Measurements from ENCODE around the gene LRMDA.

Gene LRMDA

DNA sequence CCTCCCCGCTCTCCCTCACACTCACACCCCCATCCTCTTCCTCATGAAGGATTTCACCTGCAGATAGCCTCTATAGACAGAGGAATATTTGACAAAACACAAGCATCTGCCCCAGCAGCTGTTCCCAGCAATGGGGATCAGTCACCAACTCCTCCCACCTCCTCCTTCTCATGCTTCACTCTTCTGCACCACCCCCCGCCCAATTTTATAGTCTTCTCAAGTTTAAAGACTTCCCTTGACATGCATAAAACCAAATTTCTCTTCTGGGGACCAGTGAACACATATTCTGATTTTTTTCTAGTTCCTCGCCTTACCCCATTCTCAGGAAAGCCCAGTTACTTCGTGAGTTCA is 654.4 kb downstream of the LRMDA start:
- in situ Hi-C loops (cut with MboI; ENCODE audit: low sequenced_read_pairs) = no loop called here

DNA sequence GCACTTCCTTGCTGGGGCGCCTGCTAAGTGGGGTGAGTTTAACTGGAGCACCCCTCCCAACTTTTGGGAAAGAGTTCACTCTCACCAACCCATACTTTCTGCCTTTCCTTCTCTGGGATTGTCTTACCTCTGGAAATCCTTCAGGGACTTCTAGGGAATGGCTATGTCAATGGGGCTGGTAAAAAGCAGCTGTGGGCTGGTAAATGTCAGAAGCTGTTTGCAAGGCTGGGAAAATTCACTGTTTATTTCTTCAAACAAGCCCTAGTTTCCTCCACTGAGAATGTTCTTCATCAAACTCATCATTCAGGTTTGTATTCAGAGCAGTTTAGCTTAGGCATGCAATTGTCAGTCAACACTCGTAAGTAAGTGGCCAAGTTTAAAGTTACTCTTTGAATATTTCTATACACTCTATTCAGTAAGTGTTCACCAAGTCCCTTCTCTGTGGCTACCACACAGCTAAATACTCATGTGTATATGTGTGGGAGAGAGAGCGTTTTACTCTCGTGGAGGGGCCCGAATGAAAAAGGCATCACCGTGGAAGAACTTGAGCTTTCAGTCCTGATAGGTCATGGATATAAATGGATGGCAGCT is 654.8 kb downstream of the LRMDA start:
- in situ Hi-C loops (cut with MboI; ENCODE audit: low sequenced_read_pairs) = no loop called here

DNA sequence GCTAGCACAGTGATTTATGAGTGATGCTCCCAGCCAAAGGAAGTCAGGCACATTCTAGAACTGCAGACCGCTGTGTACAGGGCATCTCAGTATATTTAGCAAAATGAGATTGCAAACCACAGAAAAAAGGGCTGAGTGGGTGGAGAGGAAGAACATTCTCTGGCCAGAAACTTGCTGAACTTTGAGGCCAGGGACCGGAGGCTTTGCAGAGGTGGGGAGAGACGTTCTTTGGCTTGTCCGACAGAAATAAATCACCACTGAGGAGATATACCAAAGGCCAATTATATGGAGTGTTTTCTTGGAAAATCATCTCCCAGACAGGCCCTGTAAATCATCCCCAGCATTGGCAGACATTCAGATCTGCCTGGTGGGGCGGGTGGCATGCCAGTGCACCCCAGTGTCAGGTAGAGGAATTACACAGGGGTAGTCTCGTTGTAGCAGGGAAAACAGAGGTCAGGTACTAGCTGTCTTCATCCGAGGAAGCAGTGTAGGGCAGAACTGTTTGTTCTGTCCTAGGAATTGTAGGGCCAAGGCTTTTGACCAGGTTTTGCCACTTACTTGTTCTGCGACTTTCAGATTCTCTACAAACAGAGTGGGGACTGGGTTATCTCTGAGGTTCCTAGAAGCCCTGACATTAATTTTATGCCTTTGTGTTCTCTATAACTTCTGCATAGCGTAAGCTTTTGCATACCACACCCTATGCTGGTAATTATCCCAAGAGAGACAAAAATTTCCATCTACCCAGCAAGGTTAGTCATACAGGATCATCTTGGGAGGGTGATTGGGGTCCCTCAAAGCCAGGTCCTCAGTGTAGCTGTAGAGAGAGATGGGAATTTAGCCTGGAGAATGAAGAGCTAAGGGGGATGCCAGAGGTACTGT is 655.6 kb downstream of the LRMDA start:
- in situ Hi-C loops (cut with MboI; ENCODE audit: low sequenced_read_pairs) = no loop called here

DNA sequence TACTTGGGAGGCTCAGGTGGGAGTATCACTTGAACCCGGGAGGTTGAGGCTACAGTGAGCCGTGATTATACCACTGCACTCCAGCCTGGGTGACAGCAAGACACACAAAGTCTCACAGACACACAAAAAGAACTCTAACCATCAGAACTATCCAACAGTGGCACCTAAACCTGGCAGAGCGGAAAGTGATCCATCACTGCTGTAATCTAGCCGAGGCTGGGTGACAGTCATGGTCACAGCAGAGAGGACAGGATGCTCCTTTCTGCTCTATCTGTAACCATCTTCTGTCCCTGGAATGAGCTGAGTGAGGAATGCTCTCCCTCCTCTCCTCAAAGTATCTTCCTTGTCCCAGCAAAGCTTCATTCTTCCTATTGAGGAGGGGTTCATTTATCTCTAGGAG is 656.6 kb downstream of the LRMDA start:
- in situ Hi-C loops (cut with MboI; ENCODE audit: low sequenced_read_pairs) = no loop called here

DNA sequence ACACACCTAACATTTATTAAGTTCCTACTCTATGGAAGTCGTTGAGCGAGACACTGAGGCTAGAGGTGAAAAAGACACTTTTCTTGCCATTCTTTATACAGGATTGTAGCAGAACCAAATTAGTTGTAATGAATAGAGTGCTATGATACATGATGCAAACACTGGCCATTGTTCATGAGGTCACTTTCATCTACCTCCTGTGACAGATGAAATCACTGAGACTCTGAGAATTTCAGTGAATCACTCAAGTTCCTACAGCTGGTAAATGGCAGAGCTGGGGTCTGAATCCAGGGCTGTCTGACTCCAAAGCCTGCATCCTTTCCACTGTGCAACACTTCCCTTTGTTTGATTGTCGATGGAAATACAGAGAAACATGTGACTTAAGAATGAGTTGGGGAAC is 657.6 kb downstream of the LRMDA start:
- in situ Hi-C loops (cut with MboI; ENCODE audit: low sequenced_read_pairs) = no loop called here

DNA sequence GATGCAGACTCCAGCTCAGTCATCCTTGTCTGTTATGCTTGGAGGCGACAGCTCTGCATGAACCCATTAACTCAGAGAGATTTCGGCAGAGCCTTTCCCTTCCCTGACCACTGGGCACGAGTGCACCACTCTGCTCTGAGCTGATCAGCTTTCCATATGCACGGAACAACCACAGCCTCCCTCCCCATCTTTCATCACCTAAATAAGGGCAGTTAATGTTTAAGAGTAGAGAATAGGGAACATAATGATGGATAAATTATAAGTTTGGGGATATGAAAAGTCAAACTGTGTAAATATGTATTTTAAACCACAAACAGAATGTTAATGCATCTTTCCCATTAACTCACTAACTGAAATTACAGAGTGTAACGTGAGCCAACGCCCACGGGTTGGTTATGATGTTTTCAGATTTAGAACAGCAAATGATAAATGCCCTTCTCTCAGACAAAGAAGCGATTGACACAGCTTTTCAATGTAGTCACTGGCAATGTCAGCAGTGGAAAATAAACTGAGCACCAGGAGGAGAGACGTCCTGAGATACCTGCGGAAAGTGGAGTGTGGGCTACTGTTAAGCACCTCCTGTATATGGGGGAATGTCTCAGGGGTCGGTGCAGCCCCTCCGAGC is 658.2 kb downstream of the LRMDA start:
- in situ Hi-C loops (cut with MboI; ENCODE audit: low sequenced_read_pairs) = no loop called here

DNA sequence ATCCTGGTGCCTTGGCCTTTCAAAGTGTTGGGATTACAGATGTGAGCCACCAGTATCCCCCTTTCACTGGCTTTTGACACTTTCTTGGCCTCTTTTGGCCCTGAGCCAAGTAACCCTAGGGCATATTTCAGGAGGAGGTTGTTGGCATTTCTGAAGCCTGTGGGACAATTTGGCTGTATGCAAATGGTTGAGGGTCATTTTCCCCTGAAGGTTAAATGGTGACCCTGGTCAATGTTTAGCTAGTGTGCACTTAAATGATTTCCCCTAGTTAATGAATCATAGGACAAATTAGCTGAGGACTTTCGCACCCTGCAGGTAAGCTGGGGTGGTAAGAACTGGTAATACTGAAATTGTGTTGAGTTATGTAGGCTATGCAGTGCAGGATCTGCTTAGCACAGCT is 660.5 kb downstream of the LRMDA start:
- in situ Hi-C loops (cut with MboI; ENCODE audit: low sequenced_read_pairs) = no loop called here

DNA sequence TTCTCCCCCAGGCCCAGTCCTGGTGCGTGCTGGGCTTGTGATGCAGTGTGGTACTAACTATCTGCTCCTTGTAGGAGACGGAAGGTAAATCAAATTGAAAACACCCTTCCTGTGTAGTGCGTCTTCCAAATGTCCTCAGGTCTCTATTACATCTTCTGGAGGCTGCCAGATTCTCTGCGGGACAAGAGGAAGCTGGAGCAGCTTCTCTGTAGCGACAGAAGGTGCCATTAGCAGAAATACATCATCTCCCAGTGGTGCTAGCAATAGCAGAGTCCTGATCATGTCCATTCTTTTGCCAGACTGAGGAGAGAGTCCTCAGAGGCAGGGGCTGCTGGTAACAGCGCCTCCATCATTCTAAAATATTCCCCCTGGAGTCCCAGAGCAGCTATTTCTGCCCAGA is 675.2 kb downstream of the LRMDA start:
- in situ Hi-C loops (cut with MboI; ENCODE audit: low sequenced_read_pairs) = no loop called here

DNA sequence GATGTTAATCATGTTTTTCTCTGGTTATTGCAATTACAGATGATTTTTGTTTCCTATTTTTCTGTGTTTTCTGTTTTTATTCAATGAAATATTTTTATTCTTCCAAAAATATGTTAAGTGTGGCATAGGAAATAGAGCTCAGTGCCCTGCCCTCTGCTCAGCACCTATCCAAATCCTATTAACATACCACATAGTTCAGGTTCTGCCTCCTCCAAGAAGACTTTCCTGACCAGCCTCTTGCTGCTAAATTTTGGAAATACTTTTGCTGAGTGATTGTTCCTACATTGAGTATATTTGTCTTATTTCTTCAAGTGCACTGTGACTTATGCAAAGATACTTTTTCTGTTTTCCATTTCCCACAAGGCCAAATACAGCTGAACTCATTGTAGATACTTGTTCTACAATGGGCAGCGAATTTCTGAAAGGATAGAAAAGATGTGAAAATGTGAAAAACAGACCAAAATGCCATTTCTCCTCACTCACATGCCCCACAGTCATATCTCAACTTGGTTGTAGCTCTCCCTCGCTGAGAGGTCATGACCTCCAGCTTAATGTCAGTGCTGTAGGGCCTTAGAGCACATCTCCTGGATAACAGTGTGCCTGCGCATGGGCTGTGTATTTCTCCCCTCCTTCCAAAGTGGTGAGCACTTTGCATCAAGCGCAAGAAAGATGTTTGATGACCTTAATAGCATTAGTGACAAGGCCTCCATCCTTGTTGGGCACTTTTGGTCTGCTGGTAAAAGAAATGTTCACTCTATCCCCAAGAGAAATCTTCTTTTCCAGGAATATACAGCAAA is 677.3 kb downstream of the LRMDA start:
- in situ Hi-C loops (cut with MboI; ENCODE audit: low sequenced_read_pairs) = no loop called here

DNA sequence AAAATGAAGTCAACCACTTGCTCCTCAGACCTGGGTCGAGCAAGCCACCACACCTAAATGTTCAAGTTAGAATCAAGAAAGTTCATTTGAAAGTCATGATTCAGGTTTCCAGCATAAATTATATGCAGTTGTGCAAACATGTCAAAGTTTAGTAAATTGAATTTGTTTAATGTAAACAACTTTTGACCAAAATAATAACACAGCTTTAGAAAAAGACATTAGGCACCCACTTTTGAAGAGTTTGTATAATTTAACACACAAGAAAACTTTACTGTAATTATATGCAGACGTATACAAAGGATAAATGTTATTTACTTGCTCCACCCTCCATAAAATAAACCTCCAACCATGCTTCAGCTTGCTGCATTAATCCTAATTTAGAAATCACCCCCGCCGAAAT is 680.0 kb downstream of the LRMDA start:
- in situ Hi-C loops (cut with MboI; ENCODE audit: low sequenced_read_pairs) = no loop called here

DNA sequence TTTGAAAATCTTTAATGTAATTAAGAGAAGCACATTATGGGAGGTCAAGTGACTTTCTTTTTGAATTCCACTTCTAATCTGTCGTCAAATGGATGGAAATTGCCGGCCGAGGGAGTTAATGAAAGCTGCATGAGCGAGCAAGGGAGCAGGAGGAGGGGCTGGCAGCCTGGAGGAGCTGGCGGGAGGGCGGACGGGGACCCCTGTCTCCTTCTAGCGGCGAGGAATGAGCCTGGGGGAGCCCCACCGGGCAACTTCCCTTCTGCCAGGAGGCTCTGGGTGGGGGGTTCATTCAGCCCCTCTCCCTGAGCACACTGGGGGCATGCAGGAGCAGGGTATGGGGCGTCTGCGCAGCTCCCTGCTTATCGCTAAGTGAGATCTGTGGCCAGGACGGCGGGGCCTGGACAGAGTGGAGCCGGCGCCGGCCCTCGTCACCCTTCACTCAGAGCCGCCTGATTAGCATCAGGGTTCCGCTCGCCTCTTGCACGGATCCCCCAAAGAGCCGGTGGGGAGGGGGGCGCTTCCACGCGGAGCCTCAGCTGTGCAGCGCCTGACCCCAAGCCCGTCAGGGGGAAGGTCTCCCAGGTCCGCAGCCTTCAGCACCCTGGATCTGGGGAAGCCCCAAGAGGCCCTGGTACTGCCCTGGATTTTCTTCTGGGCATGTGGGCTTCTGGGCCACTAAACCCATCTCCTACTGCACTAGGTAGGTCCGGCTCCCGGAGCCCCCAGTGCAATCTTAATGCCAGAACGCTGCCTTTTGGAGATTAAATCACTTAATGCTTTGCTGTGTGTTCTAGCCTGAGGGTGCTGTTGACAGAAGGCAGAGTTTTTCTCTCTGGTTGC is 680.8 kb downstream of the LRMDA start:
- in situ Hi-C loops (cut with MboI; ENCODE audit: low sequenced_read_pairs) = no loop called here

DNA sequence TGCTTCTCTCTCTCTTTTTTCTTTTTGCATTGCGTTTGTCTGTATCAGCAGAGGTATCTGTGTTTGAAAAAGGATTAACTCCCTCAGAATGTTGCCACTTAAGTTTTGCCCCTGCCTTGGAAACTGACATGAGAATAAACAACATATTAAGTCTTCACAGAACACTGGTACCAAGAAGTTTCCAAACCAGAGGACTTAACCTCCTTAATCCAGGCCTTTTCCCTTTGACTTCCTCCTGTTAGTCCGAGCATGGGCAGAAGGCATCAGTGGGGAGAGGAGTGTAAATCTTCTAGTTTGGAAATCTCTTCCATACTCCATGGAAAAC is 681.4 kb downstream of the LRMDA start:
- in situ Hi-C loops (cut with MboI; ENCODE audit: low sequenced_read_pairs) = no loop called here

DNA sequence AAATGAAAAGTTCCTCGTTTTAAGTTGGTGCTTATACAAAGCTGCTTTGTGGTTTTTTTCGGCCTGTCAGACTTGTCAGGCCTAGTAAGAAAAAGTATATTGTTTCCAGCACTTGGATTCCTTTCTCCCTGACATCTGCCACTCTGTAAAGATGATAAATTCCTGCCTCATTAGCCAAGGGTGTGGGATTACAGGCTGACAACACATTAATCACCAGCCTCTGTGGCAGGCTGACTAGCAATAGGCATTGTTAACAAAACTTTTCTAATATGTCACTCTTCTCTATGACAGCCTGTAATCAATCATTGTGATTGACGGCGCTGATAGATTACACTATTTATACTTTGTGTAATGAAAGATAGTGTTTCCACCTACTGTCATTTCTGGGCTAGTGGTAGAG is 682.5 kb downstream of the LRMDA start:
- in situ Hi-C loops (cut with MboI; ENCODE audit: low sequenced_read_pairs) = no loop called here

DNA sequence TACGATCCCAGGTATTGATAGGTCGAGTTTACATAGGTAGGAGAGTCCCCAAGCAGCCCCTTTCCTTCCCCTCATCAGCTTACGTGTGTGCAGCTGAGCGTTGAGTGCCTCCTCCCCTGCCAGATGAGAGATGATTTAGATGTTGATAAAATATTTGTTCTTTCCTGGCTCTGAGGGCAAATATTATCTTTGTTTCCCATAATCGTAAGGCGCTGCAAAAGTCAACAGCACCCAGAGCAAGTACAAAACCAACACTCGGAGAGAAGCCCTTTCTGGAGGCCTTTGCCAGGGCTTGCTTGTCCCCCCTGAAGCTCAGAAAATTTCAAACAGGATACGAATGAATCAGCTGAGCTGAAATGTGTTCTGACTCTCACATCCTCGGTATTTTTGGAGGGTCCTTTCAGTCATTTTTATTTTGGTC is 683.2 kb downstream of the LRMDA start:
- in situ Hi-C loops (cut with MboI; ENCODE audit: low sequenced_read_pairs) = no loop called here

DNA sequence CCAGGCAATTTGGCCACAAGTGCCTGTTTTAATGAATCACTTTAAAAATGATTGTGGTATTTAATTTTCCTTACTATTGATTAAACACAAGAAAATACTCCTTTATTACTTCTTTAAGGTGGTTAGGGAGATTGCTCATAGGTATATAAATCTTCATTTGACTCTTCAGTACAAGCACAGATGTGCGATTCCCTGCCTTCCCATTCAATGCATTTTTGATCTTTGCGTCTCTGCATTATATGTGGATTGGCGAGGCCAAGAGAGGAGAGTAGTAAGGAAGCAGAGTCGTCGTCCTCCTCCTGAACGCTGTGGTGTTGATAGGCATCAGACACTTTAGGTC is 683.7 kb downstream of the LRMDA start:
- in situ Hi-C loops (cut with MboI; ENCODE audit: low sequenced_read_pairs) = no loop called here

DNA sequence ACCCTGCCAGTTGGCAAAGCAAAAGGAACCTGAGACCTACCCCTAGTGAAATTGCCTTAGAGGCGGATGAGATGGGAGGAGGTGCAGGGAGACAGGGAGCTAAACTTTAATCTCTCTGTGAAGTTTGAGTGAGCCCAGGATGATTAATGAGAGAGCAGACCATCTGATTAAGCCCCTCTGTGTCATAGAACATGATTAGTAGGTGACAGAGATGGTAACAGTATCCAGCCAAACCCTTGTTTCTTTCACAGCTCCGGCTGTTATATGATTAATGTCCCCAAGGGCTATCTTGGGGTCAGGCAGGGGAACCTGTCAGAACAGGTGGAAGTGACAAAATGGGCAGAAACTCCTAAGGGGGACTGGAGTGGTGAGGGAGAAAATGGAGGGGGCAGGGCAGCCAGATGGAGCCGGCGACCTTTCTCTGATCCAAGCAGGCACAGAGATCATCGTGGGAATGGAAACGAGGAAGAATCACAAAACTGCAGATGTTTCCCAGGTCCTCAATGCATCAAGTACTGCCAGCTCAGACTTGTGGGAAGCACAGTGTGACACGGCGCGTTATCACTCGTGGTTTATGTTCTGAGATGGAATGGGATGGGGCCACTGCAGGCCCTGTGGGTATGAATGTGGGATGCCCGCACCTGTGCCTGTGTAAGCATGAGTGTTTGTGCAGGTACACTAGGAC is 684.2 kb downstream of the LRMDA start:
- in situ Hi-C loops (cut with MboI; ENCODE audit: low sequenced_read_pairs) = no loop called here

DNA sequence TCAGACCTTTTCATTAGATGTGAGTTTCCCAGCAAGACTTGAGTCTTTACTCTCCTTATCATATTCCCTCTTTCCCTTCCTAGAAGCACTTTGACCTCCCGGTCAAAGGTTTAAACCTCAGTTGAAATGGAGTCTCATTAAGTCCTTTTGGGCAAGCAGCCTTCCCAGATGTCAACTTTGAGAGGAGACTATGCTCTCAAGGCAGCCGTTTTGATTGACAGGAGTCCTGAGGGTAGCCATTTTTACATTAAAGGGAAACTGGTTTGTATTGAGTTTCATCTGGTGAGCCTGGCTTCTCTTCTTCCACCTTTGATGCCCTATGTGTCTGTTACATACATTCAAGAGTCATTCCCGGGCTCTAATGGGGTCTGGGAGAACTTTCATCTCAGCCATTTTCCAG is 685.1 kb downstream of the LRMDA start:
- in situ Hi-C loops (cut with MboI; ENCODE audit: low sequenced_read_pairs) = no loop called here

DNA sequence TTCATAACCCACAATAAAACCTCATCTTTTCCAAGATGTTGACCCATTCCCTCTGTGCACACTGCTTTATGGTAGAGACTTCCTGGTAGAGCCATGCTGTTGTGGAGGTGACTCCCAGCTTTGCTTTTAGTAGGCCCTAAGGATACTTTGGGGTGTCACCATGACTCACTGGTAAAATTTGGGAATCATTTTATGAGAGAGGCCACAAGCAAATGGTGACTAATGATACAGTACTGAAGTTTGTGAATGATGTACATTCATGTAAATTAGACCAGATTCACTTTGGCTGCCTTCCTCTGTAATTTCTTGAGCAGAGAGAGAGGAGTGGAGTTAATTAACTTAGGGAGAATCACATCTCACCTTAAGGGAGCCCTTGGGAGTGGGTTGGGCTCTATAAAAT is 686.5 kb downstream of the LRMDA start:
- in situ Hi-C loops (cut with MboI; ENCODE audit: low sequenced_read_pairs) = no loop called here

DNA sequence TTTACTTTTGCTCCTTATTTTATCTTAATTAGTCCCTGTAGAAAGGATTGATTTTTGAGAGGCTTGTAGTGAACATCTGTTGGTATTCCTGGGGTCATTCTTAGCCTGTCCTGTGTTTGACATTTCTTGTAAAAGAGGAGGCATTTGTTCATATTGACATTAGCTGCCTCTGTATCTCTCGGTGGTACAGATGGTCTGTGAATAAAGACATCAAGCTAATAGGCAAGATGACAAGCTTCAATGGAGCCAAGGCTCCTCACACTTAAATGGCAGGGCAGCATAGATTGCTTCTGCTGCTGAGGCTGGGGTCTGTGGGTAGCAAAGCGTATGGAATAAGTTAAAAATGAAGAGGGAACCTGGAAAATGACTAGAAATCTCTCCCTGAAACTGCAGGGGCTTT is 687.6 kb downstream of the LRMDA start:
- in situ Hi-C loops (cut with MboI; ENCODE audit: low sequenced_read_pairs) = no loop called here

DNA sequence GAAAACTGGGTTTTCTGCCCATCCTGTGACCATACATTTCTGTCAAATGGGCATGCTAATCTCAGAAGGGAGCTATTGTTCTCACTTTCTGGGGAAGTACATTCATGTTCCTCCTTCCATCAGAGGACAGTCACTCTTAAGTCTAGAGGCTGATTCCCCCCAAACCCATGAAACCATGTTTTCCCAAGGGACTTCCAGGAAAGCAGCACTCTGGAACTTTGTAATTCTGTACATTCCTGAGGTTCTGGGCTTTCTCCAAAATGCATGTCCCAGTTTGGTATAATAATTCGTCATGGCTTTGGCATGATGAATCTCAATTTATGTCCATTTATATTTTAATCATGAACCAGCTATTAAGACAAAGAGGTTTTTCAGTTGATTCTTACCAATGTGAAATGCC is 688.1 kb downstream of the LRMDA start:
- in situ Hi-C loops (cut with MboI; ENCODE audit: low sequenced_read_pairs) = no loop called here
